ENCODE measurements around the gene IGFBP4.

DNA sequence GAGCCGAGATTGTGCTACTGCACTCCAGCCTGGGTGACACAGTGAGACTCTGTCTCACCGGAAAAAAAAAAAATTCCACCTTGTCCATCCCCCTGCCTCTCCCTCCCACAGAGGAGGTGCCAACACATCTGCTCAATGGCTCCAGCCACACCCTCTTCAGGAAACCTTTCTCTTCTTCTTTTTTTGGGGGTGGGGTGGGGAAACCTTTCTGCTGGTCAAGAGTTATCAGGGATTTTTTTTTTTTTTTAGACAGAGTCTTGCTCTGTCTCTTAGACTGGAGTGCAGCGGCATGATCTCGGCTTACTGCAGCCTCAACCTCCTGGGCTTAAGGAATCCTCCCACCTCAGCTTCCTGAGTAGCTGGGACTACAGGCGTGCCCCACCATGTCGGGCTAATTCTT, 39.5 kb downstream of the IGFBP4 start:
- TF ChIP-seq, protein P1, sequence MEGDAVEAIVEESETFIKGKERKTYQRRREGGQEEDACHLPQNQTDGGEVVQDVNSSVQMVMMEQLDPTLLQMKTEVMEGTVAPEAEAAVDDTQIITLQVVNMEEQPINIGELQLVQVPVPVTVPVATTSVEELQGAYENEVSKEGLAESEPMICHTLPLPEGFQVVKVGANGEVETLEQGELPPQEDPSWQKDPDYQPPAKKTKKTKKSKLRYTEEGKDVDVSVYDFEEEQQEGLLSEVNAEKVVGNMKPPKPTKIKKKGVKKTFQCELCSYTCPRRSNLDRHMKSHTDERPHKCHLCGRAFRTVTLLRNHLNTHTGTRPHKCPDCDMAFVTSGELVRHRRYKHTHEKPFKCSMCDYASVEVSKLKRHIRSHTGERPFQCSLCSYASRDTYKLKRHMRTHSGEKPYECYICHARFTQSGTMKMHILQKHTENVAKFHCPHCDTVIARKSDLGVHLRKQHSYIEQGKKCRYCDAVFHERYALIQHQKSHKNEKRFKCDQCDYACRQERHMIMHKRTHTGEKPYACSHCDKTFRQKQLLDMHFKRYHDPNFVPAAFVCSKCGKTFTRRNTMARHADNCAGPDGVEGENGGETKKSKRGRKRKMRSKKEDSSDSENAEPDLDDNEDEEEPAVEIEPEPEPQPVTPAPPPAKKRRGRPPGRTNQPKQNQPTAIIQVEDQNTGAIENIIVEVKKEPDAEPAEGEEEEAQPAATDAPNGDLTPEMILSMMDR (IDR thresholded peaks at IDR 0.05) = no peak
- TF ChIP-seq POLR2AphosphoS5 (IDR thresholded peaks at IDR 0.05) = no peak
- TF ChIP-seq EP300 (IDR thresholded peaks at IDR 0.05; ENCODE audit: low read depth) = no peak
